Nephron (organoid): ENCODE data around the gene ICE1.

ENCODE experiments used
- H3K27ac Mint-ChIP-seq, 3 experiments: 2 replicates each; pipeline ENCODE4 v1.8.0; 2020; ENCODE audit warnings: mixed read lengths in 3 of 3, mild to moderate bottlenecking in 2 of 3, moderate library complexity in 1 of 3
- H3K27me3 Mint-ChIP-seq: 2 replicates; pipeline ENCODE4 v1.8.0; 2021; ENCODE audit warnings: low read depth, mild to moderate bottlenecking, moderate library complexity, mixed read lengths
- H3K36me3 Mint-ChIP-seq: 2 replicates; pipeline ENCODE4 v1.8.0; 2020; ENCODE audit warnings: low read depth, mixed read lengths
- H3K4me1 Mint-ChIP-seq: 2 replicates; pipeline ENCODE4 v1.8.0; 2020; ENCODE audit warnings: mixed read lengths
- H3K4me3 Mint-ChIP-seq, 3 experiments: 2 replicates each; pipeline ENCODE4 v1.8.0; 2020; ENCODE audit warnings: mild to moderate bottlenecking in 3 of 3, mixed read lengths in 3 of 3, moderate library complexity in 2 of 3
- H3K9me3 Mint-ChIP-seq: 2 replicates; pipeline ENCODE4 v1.8.0; 2020; ENCODE audit warnings: mixed read lengths
- TF ChIP-seq, protein P1 (sequence below), 3 experiments: fragments of 200-600 bp; sonication (generic); IDR thresholded peaks; one replicate each; pipeline ENCODE4 v1.5.0; 2021; ENCODE audit warnings: antibody characterized with exemption in 3 of 3; ENCODE audit not compliant: unreplicated experiment in 3 of 3

Gene ICE1

DNA sequence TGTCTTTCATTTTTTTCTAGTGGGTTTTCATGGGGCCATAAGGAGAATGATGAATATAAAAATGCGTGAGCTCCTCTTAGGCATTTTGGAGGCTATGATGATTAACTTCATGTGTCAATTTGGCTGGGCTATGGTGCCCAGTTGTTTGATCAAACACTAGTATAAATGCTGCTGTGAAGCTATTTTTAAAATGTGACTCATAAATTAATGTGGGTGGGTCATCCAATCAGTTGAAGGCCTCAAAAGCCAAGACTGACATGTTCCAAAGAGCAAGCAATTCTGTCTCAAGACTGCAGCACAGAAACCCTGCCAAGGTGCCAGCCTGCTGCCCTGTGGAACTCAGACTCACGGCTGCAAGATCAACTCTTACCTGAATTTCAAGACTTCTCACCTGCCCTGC, 24.4 kb upstream of the ICE1 start:
- Mint-ChIP-seq H3K27ac (no peak overlapping the region), H3K27me3 (peaks cover 5% of the 10 kb centered on the region), H3K4me3 (no peak overlapping the region), H3K36me3 (no peaks in the 10 kb centered on the region), H3K9me3 (peaks cover 3% of the 10 kb centered on the region), H3K4me1 (peaks cover 5% of the 10 kb centered on the region)
- TF ChIP-seq, protein P1, sequence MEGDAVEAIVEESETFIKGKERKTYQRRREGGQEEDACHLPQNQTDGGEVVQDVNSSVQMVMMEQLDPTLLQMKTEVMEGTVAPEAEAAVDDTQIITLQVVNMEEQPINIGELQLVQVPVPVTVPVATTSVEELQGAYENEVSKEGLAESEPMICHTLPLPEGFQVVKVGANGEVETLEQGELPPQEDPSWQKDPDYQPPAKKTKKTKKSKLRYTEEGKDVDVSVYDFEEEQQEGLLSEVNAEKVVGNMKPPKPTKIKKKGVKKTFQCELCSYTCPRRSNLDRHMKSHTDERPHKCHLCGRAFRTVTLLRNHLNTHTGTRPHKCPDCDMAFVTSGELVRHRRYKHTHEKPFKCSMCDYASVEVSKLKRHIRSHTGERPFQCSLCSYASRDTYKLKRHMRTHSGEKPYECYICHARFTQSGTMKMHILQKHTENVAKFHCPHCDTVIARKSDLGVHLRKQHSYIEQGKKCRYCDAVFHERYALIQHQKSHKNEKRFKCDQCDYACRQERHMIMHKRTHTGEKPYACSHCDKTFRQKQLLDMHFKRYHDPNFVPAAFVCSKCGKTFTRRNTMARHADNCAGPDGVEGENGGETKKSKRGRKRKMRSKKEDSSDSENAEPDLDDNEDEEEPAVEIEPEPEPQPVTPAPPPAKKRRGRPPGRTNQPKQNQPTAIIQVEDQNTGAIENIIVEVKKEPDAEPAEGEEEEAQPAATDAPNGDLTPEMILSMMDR (IDR thresholded peaks at IDR 0.05; ENCODE audit: unreplicated experiment in 3 of 3): no peak

DNA sequence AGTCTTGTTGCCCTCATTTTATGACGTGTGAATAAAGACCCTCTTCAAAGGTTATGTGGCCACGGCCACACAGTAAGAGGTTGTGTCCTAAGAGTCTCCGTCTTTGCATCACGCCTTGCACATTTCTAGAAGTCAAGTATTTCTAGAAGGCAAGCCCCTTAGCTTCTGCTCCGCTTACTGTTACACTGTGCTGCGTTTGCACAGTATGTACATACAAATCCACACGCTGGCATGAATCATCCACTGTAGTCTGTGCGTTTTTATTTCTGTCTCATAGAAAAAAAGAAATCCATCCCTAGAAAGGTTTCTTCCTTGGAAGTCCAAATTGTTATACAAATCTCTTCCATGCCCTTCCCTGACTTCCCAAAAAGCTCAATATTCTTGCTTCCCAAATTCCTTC, 21.4 kb upstream of the ICE1 start:
- Mint-ChIP-seq H3K4me1 (no peaks in the 10 kb centered on the region), H3K36me3 (no peaks in the 10 kb centered on the region), H3K27ac (no peak overlapping the region), H3K27me3 (peaks cover 3% of the 10 kb centered on the region), H3K4me3 (no peak overlapping the region), H3K9me3 (peaks cover 3% of the 10 kb centered on the region)
- TF ChIP-seq, protein P1 (IDR thresholded peaks at IDR 0.05; ENCODE audit: unreplicated experiment in 3 of 3): no peak

DNA sequence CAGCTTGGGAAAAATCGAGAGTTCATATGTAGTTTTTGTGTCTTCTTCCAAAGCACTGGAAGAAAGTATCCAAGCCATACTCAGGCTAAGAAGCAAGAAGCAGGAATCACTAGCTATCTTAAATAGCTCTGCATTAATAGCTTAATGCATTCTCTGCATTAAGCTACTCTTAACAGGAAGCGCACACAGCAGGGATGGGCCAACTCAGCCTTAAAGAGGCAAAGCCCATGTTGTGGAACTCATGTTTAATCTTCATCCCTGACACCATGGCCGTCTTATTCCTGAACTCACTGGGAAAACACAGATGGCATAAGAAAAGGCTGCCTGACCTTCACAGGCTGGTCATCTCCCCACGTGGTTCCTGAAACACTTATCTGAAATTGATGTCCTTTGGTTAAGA, 18.7 kb upstream of the ICE1 start:
- no peak overlapping the region for H3K27ac Mint-ChIP-seq
- TF ChIP-seq, protein P1 (IDR thresholded peaks at IDR 0.05; ENCODE audit: unreplicated experiment in 3 of 3): no peak
- peaks cover 7% of the 10 kb centered on the region for H3K9me3 Mint-ChIP-seq
- H3K4me1 Mint-ChIP-seq: no peaks in the 10 kb centered on the region
- H3K36me3 Mint-ChIP-seq: no peaks in the 10 kb centered on the region
- H3K27me3 Mint-ChIP-seq: peaks cover 3% of the 10 kb centered on the region
- no peak overlapping the region for H3K4me3 Mint-ChIP-seq

DNA sequence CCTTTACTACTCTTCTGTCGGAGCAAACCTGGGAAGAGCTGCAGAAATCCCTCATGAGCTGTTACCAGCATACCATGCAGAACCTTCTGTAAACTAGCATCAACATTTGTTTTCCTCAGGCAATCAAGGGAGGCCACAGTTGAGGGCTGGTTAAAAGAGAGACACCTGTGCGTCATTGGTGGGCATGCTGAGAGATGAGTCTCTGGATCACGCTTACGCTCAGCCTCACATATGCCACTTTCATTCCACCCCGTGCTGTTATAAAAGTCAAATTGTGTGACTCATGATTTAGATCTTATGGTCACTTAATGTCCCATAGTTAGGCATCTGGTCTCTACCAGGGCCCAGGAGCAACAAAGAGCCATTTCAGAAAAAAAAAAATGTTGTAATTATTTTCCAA, 18.1 kb upstream of the ICE1 start:
- H3K4me3 Mint-ChIP-seq: no peak overlapping the region
- peaks cover 3% of the 10 kb centered on the region for H3K27me3 Mint-ChIP-seq
- no peak overlapping the region for H3K27ac Mint-ChIP-seq
- no peaks in the 10 kb centered on the region for H3K36me3 Mint-ChIP-seq
- TF ChIP-seq, protein P1 (IDR thresholded peaks at IDR 0.05; ENCODE audit: unreplicated experiment in 3 of 3): no peak
- H3K9me3 Mint-ChIP-seq: peaks cover 11% of the 10 kb centered on the region
- no peaks in the 10 kb centered on the region for H3K4me1 Mint-ChIP-seq

DNA sequence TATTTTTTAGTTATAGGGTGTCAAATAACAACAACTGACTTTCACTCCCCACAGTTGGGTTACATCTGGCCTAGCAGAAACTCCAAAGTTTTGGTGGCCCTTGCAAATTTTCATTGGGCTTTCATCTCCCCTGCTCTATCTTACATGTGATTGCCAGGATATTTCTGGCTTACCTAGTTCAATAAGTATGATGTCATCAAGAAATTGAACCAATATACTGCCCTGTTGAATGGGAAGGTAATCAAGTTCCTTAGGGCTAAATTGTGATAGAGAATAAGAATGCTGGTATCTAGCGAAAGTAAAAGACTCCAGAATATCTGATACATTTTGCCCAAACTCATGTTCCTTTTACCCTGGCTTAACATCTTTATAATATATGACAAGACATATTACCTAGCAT, 17.0 kb upstream of the ICE1 start:
- Mint-ChIP-seq H3K27ac (no peak overlapping the region), H3K27me3 (peaks cover 3% of the 10 kb centered on the region)

DNA sequence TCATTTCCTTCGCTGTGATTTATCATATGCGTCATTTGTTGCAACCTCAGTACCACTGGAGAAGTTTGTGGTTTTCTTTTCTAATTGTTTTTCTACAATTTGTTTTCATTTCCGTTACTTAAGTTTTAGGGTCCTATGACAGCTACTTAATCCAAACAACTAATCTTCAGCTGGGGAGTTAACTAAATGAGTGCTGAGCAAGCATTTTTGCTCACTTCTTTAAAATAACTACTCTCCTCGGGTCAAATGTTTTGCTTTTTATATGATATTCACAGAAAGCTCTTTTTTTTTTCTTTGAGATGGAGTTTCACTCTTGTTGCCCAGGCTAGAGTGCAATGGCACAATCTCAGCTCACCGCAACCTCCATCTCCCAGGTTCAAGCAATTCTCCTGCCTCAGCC, 14.6 kb upstream of the ICE1 start:
- H3K4me1 Mint-ChIP-seq: no peaks in the 10 kb centered on the region
- H3K9me3 Mint-ChIP-seq: peaks cover 28% of the 10 kb centered on the region
- peaks cover 3% of the 10 kb centered on the region for H3K27me3 Mint-ChIP-seq
- TF ChIP-seq, protein P1 (IDR thresholded peaks at IDR 0.05; ENCODE audit: unreplicated experiment in 3 of 3): no peak
- no peak overlapping the region for H3K4me3 Mint-ChIP-seq
- H3K27ac Mint-ChIP-seq: no peak overlapping the region
- H3K36me3 Mint-ChIP-seq: peaks cover 5% of the 10 kb centered on the region

More for the DNA sequence above, 17.0 kb upstream of the ICE1 start:
- H3K36me3 Mint-ChIP-seq: no peaks in the 10 kb centered on the region
- H3K4me3 Mint-ChIP-seq: no peak overlapping the region
- no peaks in the 10 kb centered on the region for H3K4me1 Mint-ChIP-seq
- TF ChIP-seq, protein P1 (IDR thresholded peaks at IDR 0.05; ENCODE audit: unreplicated experiment in 3 of 3): no peak
- H3K9me3 Mint-ChIP-seq: peaks cover 18% of the 10 kb centered on the region
